H1 (cell line): Measurements from ENCODE around the gene PKP3. TPM values are rescaled to one million over a fixed set of nuclear protein-coding genes. Genes with fewer than 3 reads are reported as not detected.

Experiments used
- EGR1 ChIP-seq: IDR thresholded peaks from 2 replicates; pipeline ENCODE4 v1.6.1; 2011; ENCODE audit warnings: low read depth, low read length, borderline replicate concordance
- POU5F1 ChIP-seq: IDR thresholded peaks from 2 replicates; pipeline ENCODE4 v1.6.1; 2011; ENCODE audit warnings: low read depth, mild to moderate bottlenecking, low read length, moderate library complexity
- RBBP5 ChIP-seq: IDR thresholded peaks from 2 replicates; pipeline ENCODE4 v1.7.1; 2012; ENCODE audit warnings: low read depth, mild to moderate bottlenecking, inconsistent platforms, low read length, moderate library complexity, borderline replicate concordance
- polyA plus RNA-seq, 7 experiments: library from polyadenylated mRNA; depleted of rRNA in 3 of 7; stranded (reverse) in 5 of 7; unstranded in 2 of 7; fragments of >200 nt in 5 of 7; fragments of 200-250 nt in 2 of 7; gene quantifications; 1 replicate in 5 of 7; 2 replicates in 1 of 7; 4 replicates in 1 of 7; pipeline versions ENCODE4 v1.2.1 to v1.2.3, GENCODE V29; 2011 to 2013; ENCODE audit warnings: missing spikeins in 2 of 7, mixed read lengths in 2 of 7
- total RNA-seq: library from RNA; stranded (reverse); fragmentation: NEBNext Ultra II Directional; extraction: Animal tissue kit (Norgen Biotek cat#: 25700); gene quantifications from 2 replicates; pipeline ENCODE4 v1.2.1, GENCODE V29; 2021
- TF ChIP-seq, protein P1 (sequence below), 3 experiments: IDR thresholded peaks; 1 replicate in 2 of 3; 2 replicates in 1 of 3; pipeline versions ENCODE4 v1.5.1 to v1.6.1; 2011; ENCODE audit warnings: low read length in 3 of 3, mild to moderate bottlenecking in 3 of 3, inconsistent platforms in 2 of 3, low read depth in 1 of 3, moderate library complexity in 1 of 3; ENCODE audit not compliant: insufficient read depth in 1 of 3; ENCODE audit errors: control extremely low read depth in 1 of 3

PKP3 gene
- total and polyA plus RNA-seq, 2 of the 8 experiments (the other 6 are each of a cell fraction or from before 2014, with no cell fraction given) = 16.7 to 28.7 TPM

DNA sequence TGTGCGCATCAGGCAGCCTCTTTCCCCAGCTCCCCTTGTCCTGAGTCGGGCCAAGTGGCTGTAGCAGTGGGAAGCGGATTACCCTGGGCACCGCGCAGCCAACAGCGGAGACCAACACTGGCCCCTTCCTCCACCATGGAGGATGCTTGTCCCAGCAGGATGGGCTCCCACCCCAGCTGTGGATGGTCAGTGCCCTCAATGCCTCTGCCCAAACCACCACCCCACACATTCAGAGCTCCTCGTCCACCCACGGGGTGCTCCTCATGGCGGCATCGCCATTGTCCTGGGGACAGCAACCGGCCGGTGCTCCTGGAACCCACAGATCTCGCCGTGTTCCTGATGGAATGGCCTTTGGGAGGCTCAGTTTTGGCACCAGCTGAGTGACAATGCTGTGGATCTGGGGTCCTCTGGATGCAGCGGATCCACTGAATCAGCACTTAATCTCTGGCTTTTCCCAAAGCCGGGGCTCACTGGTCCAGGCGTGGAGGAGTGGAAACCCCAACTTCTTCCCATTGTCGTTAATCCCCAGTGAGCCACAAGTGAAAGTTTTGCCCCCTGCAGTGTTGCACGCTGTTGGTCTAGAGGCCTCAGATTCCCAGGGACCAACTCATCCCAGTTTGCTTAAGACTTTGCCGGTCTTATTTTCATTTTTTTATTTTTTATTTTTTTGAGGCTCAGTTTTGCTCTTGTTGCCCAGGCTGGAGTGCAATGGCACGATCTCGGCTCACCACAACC lies 28.9 kb upstream of the PKP3 start (continued):
- TF ChIP-seq, protein P1, sequence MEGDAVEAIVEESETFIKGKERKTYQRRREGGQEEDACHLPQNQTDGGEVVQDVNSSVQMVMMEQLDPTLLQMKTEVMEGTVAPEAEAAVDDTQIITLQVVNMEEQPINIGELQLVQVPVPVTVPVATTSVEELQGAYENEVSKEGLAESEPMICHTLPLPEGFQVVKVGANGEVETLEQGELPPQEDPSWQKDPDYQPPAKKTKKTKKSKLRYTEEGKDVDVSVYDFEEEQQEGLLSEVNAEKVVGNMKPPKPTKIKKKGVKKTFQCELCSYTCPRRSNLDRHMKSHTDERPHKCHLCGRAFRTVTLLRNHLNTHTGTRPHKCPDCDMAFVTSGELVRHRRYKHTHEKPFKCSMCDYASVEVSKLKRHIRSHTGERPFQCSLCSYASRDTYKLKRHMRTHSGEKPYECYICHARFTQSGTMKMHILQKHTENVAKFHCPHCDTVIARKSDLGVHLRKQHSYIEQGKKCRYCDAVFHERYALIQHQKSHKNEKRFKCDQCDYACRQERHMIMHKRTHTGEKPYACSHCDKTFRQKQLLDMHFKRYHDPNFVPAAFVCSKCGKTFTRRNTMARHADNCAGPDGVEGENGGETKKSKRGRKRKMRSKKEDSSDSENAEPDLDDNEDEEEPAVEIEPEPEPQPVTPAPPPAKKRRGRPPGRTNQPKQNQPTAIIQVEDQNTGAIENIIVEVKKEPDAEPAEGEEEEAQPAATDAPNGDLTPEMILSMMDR (IDR thresholded peaks at IDR 0.05; ENCODE audit: control extremely low read depth in 1 of 3, insufficient read depth in 1 of 3, low read depth in 1 of 3, low read length in 3 of 3) = no peak
- TF ChIP-seq RBBP5 (no peak), EGR1 (no peak), POU5F1 (no peak)
- TF ChIP-seq, all 59 proteins: peak for 0
